Measurements from ENCODE around the gene CBLN1. TPM values are rescaled to one million over a fixed set of nuclear protein-coding genes. Genes with fewer than 3 reads are reported as not detected.

Gene CBLN1
- total RNA-seq, result not detected in 2 replicates

DNA sequence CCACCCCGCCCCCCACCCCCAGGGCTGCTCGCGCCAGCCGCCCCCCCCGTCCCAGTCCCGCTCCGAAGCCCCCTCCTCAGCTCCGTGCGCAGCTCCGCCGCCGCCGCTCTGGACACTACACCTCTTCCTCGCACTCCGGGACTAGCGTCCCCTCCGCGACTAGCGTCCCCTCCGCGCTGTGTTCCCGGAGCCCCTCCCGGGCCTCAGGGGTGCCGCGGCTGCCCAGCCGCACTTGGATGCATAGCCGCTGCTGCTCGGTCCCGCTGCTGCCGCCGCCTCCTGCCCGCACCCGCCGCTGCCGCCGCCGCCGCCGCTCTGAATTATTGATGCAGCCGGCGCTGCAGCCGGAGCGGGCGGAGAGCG is at the start of gene CBLN1:
TSS of gene CBLN1 (minus strand) at position 359 of the 363 bp plus-strand sequence. CDS start 373 bp downstream, outside the sequence.
- TF ChIP-seq, protein P1, sequence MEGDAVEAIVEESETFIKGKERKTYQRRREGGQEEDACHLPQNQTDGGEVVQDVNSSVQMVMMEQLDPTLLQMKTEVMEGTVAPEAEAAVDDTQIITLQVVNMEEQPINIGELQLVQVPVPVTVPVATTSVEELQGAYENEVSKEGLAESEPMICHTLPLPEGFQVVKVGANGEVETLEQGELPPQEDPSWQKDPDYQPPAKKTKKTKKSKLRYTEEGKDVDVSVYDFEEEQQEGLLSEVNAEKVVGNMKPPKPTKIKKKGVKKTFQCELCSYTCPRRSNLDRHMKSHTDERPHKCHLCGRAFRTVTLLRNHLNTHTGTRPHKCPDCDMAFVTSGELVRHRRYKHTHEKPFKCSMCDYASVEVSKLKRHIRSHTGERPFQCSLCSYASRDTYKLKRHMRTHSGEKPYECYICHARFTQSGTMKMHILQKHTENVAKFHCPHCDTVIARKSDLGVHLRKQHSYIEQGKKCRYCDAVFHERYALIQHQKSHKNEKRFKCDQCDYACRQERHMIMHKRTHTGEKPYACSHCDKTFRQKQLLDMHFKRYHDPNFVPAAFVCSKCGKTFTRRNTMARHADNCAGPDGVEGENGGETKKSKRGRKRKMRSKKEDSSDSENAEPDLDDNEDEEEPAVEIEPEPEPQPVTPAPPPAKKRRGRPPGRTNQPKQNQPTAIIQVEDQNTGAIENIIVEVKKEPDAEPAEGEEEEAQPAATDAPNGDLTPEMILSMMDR (IDR thresholded peaks at IDR 0.05; ENCODE audit: insufficient read depth, low read depth, low read length), result no peak
- no peak for DNase-seq (ENCODE audit: low read depth)
- H3K4me3 ChIP-seq (ENCODE audit: low read depth, low read length), result no peak within 1 kb of the TSS

DNA sequence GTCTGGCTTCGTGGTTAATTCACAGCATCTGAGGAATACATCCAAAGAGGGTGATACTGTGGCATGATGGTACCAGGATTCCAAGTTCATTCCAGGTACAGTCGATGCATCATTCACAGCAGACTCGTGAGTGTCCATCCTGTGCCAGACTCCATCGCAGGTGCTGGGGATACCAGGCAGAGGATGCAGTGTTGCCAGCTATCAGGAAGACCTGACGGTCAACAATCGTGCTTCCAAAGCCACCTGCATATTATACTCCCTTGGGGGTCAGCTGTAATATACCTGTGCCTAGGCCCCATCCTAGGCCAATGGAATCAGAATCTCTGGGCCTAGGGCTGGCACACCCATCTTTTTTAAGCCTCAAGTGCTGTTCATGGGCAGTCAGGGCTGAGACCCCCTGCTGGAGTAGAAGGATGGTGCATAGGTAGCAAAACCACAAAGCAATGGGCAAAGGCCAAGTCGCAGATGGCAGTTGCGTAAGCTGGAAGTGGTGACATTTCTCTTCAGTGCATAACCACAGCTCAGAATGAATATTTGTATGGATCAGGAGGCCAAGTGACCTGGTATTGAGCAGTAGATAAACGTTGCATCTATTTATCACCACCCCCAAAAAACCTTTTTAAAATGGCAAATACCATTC is 49.0 kb upstream of the CBLN1 start:
- TF ChIP-seq, protein P1 (IDR thresholded peaks at IDR 0.05; ENCODE audit: insufficient read depth, low read depth, low read length), result no peak
- DNase-seq (ENCODE audit: low read depth), result no peak
- H3K4me3 ChIP-seq (ENCODE audit: low read depth, low read length), result no peak overlapping the region

DNA sequence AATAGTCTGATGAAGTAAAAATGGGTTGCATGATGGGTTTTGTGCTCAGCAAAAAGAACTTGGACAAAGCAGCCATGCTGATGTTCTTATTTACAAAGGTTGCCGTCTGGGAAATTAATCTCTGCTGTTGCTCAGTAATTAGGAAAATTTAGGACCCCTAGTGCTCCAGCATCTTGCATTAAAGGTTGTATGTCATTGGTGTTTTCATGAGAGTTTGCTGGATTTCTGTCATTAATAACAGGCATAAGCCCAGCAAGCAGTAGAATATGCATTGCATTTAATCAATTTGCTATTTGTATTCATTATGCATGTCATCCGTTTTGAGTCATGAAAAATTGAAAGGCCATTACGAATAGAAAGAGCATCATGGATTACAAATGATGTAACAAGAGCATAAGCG is 46.7 kb upstream of the CBLN1 start:
- H3K4me3 ChIP-seq (ENCODE audit: low read depth, low read length), result no peak overlapping the region
- DNase-seq (ENCODE audit: low read depth), result no peak
- TF ChIP-seq, protein P1 (IDR thresholded peaks at IDR 0.05; ENCODE audit: insufficient read depth, low read depth, low read length), result no peak

DNA sequence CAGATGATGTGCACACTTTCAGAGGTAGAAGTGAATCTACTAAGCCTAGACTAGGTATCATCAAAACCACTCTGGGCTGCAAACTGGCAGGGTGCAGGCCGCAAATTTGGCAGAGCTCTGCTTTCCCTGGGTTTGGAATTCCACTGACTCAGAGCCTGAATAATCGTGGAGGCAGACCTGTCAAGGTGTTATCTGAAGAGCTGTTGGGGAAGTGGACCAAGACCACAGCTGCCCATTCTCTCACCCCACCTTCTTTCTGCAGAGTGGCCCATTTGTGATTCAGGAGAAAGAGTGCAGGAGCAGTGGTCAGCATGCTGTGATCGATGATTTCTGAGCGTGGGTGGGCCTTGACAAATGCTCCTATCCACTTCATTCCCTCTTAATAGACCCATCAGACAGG is 45.8 kb upstream of the CBLN1 start:
- DNase-seq (ENCODE audit: low read depth), result no peak
- TF ChIP-seq, protein P1 (IDR thresholded peaks at IDR 0.05; ENCODE audit: insufficient read depth, low read depth, low read length), result no peak
- H3K4me3 ChIP-seq (ENCODE audit: low read depth, low read length), result no peak overlapping the region

DNA sequence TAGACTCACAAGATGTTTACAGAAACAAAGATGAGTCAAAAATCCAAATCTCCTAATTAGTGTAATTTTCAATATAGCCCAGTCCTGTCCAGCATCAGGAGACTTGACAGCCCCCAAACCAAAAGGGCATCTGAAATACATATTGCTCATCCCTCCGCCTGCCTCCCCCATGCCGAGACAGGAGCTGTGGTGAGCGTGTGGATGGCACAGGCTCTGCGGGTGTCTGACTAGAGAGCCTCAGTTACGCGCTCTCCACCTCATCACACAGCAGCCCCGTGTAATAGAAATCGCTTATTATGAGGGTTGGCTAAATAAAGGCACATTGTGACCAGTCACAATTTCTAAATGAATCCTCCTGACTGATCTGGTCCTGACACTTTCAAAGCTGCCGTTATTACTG is 43.1 kb upstream of the CBLN1 start:
- TF ChIP-seq, protein P1 (IDR thresholded peaks at IDR 0.05; ENCODE audit: insufficient read depth, low read depth, low read length), result no peak
- H3K4me3 ChIP-seq (ENCODE audit: low read depth, low read length), result no peak overlapping the region
- no peak for DNase-seq (ENCODE audit: low read depth)

DNA sequence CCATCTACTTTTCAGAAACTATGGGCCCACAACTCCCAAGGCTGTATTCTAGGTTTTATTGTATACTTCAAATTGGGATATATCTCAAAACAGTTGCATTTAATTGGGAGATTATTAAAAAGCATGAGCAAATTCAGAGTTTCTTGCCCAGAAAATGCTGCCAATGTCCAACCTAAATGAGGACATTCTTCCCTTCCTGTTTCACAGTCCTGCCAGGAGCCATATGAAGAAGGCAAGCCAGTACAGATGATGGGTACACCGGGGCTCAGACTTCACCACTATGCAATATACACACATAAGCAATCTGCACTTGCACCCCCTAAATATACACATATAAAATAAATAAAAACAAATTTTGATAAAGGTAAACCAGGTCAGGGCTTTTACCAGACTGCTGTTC is 34.0 kb upstream of the CBLN1 start:
- TF ChIP-seq, protein P1 (IDR thresholded peaks at IDR 0.05; ENCODE audit: insufficient read depth, low read depth, low read length), result no peak
- no peak for DNase-seq (ENCODE audit: low read depth)
- H3K4me3 ChIP-seq (ENCODE audit: low read depth, low read length), result no peak overlapping the region

All from fibroblast of villous mesenchyme (primary cell).